ENCODE measurements around the gene SYNM. TPM values are rescaled to one million over a fixed set of nuclear protein-coding genes. Genes with fewer than 3 reads are reported as not detected.

Gene SYNM
- total RNA-seq, 2 donors from 2014 or later: 3.3 to 108 TPM

DNA sequence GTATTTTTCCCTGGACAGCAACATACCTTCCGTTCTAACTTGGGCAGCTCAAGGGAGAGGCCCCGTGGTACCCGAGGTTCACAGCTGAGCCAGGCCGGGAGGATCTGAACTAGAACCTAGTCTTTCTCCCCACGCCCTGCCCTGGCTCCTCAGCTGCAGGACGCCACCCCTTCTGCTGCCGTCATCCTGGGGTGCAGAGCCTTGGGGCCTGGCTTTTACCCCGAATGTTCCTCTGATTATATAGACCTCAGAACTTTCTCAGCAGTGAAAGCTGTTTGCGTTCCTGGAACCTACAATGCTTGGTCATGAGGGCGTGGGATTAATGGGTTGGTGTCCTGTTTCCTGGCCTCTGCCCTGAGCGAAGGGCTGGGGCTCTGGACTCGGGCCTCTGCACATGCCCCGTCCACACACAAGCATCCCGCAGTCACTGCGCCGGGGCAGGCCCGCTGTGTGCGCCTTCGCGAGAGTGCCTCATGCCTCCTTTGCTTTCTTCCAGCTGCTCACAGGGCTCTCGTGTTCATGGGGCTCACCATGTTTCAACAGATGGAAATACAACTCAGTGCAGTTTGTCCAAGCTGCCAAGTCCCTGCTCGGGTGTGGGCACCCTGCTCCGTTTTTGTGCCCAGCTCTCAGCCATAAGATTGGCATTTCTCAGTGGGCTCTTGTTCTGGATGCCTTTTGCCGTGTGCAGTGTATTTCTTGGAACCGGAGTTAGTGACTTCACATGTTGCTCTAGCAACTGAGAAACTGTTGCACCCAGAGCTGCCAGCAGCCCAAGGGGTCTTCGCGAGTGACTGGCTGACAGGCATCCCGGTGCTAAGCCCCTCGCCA lies 20.4 kb downstream of the SYNM start:
- no peak overlapping the region for H3K27ac ChIP-seq
- intact Hi-C loops (cut with DNase I): no loop called here

DNA sequence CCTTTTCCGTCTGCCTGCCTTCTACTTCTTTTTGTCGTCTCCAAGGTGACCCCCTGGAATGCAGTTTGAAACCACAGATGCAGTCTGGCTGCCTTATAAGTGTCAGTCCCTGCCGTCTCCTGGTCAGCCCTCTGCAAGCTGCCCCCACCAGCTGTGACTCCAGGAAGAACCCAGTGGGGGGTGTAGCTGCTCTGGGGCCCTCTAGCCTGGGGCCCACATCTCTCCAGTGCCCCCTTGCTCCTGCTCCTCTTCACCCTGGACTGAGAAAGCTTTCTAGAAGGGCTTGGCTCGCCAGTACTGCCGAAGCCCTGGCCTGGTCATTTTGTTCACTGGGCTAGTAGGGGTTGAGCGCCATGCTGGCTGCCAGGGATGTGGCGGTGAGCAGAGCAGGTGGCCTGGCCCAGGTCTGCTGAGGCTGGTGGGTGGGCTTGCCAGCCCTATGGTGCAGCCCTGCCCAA lies 21.3 kb downstream of the SYNM start:
- no peak overlapping the region for H3K27ac ChIP-seq
- H3K4me1 ChIP-seq: no peaks in the 10 kb centered on the region
- TF ChIP-seq, protein P1, sequence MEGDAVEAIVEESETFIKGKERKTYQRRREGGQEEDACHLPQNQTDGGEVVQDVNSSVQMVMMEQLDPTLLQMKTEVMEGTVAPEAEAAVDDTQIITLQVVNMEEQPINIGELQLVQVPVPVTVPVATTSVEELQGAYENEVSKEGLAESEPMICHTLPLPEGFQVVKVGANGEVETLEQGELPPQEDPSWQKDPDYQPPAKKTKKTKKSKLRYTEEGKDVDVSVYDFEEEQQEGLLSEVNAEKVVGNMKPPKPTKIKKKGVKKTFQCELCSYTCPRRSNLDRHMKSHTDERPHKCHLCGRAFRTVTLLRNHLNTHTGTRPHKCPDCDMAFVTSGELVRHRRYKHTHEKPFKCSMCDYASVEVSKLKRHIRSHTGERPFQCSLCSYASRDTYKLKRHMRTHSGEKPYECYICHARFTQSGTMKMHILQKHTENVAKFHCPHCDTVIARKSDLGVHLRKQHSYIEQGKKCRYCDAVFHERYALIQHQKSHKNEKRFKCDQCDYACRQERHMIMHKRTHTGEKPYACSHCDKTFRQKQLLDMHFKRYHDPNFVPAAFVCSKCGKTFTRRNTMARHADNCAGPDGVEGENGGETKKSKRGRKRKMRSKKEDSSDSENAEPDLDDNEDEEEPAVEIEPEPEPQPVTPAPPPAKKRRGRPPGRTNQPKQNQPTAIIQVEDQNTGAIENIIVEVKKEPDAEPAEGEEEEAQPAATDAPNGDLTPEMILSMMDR (IDR thresholded peaks at IDR 0.05): no peak
- H3K9me3 ChIP-seq: no peaks in the 10 kb centered on the region
- H3K4me3 ChIP-seq: no peak overlapping the region
- H3K9ac ChIP-seq (ENCODE audit: low read depth in 2 of 2, low read length in 2 of 2): no peak overlapping the region
- H3K36me3 ChIP-seq: no peaks in the 10 kb centered on the region
- intact Hi-C loops (cut with DNase I): no loop called here
- H3K27me3 ChIP-seq: no peaks in the 10 kb centered on the region
- no peak for DNase-seq

More for the DNA sequence above, 20.4 kb downstream of the SYNM start:
- no peaks in the 10 kb centered on the region for H3K36me3 ChIP-seq
- DNase-seq: no peak
- H3K27me3 ChIP-seq: no peaks in the 10 kb centered on the region
- no peaks in the 10 kb centered on the region for H3K4me1 ChIP-seq
- H3K9me3 ChIP-seq: no peaks in the 10 kb centered on the region
- TF ChIP-seq, protein P1 (IDR thresholded peaks at IDR 0.05): no peak
- no peak overlapping the region for H3K4me3 ChIP-seq
- H3K9ac ChIP-seq (ENCODE audit: low read depth in 2 of 2, low read length in 2 of 2): no peak overlapping the region

DNA sequence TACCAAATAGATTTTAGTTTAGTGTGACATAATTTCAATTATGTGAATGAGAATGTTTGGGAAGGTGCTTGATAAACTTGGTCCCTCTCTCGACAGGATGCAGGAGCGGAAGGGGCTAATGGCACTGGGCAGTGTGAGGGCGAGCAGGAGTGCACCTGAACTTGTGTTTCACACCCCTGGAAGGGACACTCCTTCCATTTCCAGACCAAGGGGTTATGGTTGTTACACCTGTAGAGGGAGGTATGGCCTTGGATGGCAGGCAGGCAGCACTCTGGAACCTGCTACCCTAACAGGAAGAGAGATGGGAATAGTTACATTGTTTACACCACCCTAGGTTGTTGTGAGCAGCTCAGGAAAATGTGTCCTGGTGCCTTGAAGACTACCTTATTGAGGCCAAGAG lies 22.1 kb downstream of the SYNM start:
- TF ChIP-seq, protein P1 (IDR thresholded peaks at IDR 0.05): no peak
- no peaks in the 10 kb centered on the region for H3K4me1 ChIP-seq
- no peaks in the 10 kb centered on the region for H3K9me3 ChIP-seq
- H3K36me3 ChIP-seq: no peaks in the 10 kb centered on the region
- intact Hi-C loops (cut with DNase I): no loop called here
- no peaks in the 10 kb centered on the region for H3K27me3 ChIP-seq
- H3K27ac ChIP-seq: no peak overlapping the region
- H3K4me3 ChIP-seq: no peak overlapping the region
- DNase-seq: no peak
- no peak overlapping the region for H3K9ac ChIP-seq (ENCODE audit: low read depth in 2 of 2, low read length in 2 of 2)

DNA sequence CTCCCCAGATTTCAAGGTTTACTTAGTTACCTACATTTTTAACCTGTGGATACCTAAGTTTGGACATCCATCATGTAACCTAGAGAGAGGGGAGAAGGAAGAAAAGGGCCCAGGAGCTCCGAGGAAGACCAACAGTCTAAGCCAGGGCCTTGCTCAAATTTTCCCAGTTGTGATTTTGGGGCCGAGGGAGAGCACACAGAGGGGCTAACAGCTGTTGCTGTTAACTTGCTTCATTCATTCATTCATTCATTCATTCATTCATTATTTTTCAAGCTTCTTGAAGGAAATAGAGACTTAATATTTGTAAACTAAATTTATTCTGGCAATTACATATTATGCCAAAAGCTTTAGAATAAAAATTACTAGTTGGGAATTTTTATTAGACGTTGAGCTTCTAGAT lies 22.9 kb downstream of the SYNM start:
- TF ChIP-seq, protein P1 (IDR thresholded peaks at IDR 0.05): no peak
- Histone ChIP-seq H3K9me3 (no peaks in the 10 kb centered on the region), H3K4me3 (no peak overlapping the region), H3K9ac (ENCODE audit: low read depth in 2 of 2, low read length in 2 of 2) (no peak overlapping the region), H3K27ac (no peak overlapping the region), H3K4me1 (no peaks in the 10 kb centered on the region), H3K27me3 (no peaks in the 10 kb centered on the region), H3K36me3 (no peaks in the 10 kb centered on the region)
- intact Hi-C loops (cut with DNase I): no loop called here
- no peak for DNase-seq

- H3K36me3 ChIP-seq: no peaks in the 10 kb centered on the region
- TF ChIP-seq, protein P1 (IDR thresholded peaks at IDR 0.05): no peak
- no peaks in the 10 kb centered on the region for H3K4me1 ChIP-seq
- H3K27me3 ChIP-seq: no peaks in the 10 kb centered on the region
- no peak for DNase-seq
- no peak overlapping the region for H3K27ac ChIP-seq
- H3K9me3 ChIP-seq: no peaks in the 10 kb centered on the region
- no peak overlapping the region for H3K4me3 ChIP-seq
- intact Hi-C loops (cut with DNase I): no loop called here
- no peak overlapping the region for H3K9ac ChIP-seq (ENCODE audit: low read depth in 2 of 2, low read length in 2 of 2)
These were observed 23.5 kb downstream of the SYNM start for GRCh38 chr15:99128411-99128810.
